HG02588 (cell line): ENCODE data around the gene LPIN2.
"Not testable (repeated sequence)": the region's sequence is repeated elsewhere in the genome, so short reads cannot be mapped to it uniquely, and the experiment has no call there.

Source experiments
- ATAC-seq: cut with Tn5 transposase; IDR thresholded peaks from one replicate; pipeline ENCODE4 v1.9.1; 2021; ENCODE audit warnings: mild to moderate bottlenecking, moderate library complexity; ENCODE audit not compliant: unreplicated experiment

The LPIN2 gene

GRCh38 chr18:3008541-3008940 is 4.4 kb downstream of the LPIN2 start:
- ATAC-seq, result no peak

- ATAC-seq, result no peak
Measured at GRCh38 chr18:3007491-3007890, 5.5 kb downstream of the LPIN2 start.

GRCh38 chr18:3005462-3005861 is 7.5 kb downstream of the LPIN2 start:
- no peak for ATAC-seq

GRCh38 chr18:3003766-3004165 is 9.2 kb downstream of the LPIN2 start:
- not testable (repeated sequence) for ATAC-seq

- no peak for ATAC-seq
Measured at GRCh38 chr18:3002732-3003131, 10.2 kb downstream of the LPIN2 start.

- no peak for ATAC-seq
Measured at GRCh38 chr18:2998644-2999043, 14.3 kb downstream of the LPIN2 start.

GRCh38 chr18:2997846-2998564 is 14.9 kb downstream of the LPIN2 start:
- no peak for ATAC-seq

GRCh38 chr18:2997429-2997828 is 15.5 kb downstream of the LPIN2 start:
- no peak for ATAC-seq

GRCh38 chr18:2994603-2995432 is 18.1 kb downstream of the LPIN2 start:
- peak; percentile 79 for ATAC-seq

- no peak for ATAC-seq
Measured at GRCh38 chr18:2994020-2994589, 18.8 kb downstream of the LPIN2 start.

GRCh38 chr18:2992995-2993877 is 19.7 kb downstream of the LPIN2 start:
- ATAC-seq, result no peak

- no peak for ATAC-seq
Measured at GRCh38 chr18:2990956-2991640, 21.8 kb downstream of the LPIN2 start.

GRCh38 chr18:2987876-2988790 is 24.8 kb downstream of the LPIN2 start:
- ATAC-seq, result no peak

GRCh38 chr18:2986150-2986865 is 26.6 kb downstream of the LPIN2 start:
- ATAC-seq, result no peak

GRCh38 chr18:2985628-2986027 is 27.3 kb downstream of the LPIN2 start:
- ATAC-seq, result no peak

- no peak for ATAC-seq
Measured at GRCh38 chr18:2984703-2985261, 28.2 kb downstream of the LPIN2 start.

GRCh38 chr18:2984091-2984490 is 28.9 kb downstream of the LPIN2 start:
- no peak for ATAC-seq

GRCh38 chr18:2983296-2983695 is 29.6 kb downstream of the LPIN2 start:
- no peak for ATAC-seq
